ENCODE measurements around the gene EPHB1.
"Not testable (repeated sequence)": the region's sequence is repeated elsewhere in the genome, so short reads cannot be mapped to it uniquely, and the experiment has no call there.

Gene EPHB1

GRCh38 chr3:135012101-135012500, 217.0 kb downstream of the EPHB1 start:
- no peak for DNase-seq

- no peak for DNase-seq
Measured at GRCh38 chr3:135013206-135013605, 218.1 kb downstream of the EPHB1 start.

DNA sequence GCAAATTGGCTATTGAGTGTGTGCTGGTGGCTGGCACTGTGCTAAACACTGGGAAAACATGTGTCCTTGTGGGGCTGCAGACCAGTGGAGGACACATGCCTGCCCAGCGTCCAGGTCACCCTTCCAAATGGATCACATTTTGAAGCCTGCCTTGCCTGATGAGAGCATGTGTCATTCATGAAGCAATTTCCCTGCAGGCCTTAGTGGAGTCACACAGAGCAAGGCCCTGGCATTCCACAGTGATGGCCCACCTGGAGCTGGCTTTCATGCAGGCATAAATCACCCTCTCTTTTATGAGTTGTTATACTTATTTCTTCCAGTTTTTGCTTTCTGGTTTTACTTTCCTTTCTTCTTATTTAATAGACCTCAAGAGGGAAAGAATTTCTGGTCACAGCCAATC, 219.5 kb downstream of the EPHB1 start:
- DNase-seq, result no peak

GRCh38 chr3:135017003-135017893, 222.2 kb downstream of the EPHB1 start:
- peak; percentile 84 for DNase-seq

DNA sequence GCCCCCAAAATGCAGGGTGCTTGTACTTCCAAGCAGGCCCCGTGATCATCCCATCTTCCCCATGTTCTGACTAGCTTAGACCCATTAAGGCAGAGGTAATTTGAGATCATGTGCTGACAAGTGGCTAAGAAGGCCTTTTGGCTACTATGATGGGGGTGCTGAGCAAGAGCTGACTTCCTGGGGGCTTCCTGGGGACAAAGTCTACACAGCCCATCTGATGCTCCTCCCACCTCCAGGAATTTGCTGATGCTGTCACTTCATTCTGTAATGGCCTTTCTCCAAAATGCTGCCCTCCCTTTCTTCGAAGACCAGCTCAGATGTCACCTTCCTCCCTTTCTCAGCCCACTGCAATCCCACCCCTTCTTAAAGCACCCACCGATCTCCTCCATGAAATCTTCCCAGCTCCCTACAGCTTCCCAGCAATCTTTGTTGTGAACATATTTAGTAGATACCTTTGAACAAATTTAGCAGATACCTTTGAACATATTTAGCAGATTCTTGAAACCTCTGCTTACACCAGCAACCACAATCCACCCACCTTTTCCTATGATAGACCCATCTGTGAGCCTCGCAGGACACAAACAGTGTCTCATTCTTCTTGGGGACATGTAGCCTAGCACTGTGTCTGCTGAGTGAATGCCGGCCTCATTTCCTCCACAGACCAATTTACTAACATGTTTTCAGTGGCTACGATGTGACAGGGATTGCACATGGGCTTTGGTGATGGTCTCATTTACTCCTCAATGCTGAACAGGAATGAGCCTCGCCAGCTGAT, 223.3 kb downstream of the EPHB1 start:
- no peak for DNase-seq

GRCh38 chr3:135020181-135020580, 225.1 kb downstream of the EPHB1 start:
- DNase-seq, result no peak

DNA sequence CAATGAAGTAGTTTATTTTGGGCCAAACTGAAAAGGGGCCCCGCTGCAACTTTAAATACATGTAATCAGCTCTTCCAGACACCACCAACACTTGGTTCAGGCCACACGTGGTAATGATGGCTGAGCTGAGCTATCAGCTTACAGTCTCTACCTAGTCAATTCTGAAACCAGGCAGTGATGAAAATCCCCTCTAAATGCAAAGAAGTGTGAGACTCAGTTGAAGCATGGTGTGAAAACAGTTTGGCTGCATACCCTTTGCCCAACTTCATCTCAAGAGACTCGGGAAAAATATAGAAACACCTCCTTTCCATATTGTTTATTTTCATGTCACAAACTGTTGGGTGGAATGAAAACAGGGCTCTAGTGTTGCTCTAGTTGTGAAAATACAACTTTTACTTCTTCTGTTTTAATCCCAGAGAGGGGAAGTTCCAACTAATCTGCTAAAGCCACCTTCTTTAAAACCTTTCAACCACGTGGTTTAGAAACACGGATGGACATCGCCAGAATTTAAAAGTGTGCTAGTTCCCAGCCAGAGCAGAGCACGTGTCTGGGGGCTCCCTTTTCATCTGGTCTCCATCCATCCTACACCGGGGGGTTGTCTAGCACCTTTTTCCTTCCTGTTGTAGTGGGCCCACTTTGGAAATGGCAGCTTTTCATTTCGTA, 229.1 kb downstream of the EPHB1 start:
- no peak for DNase-seq

GRCh38 chr3:135030768-135031615, 235.9 kb downstream of the EPHB1 start:
- not testable (repeated sequence) for DNase-seq

DNA sequence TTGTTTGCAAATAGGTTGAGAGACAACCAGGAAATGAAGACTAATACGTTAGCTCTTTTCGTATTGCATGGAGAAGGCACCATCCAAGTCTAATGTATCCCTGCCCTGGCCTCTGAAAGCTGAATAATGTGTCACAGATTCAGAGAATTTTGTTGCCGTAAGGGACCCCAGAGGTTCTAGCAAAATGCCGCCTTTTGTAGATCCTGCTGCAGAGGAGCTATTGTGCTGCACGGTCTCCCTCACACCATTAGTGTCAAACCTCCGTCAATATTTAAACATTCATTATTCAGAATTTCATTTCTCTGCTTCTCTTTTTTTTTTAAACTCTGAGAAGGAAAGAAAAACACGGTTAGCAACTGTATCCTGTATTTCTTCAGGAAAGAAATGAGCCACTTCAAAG, 238.7 kb downstream of the EPHB1 start:
- no peak for DNase-seq

DNA sequence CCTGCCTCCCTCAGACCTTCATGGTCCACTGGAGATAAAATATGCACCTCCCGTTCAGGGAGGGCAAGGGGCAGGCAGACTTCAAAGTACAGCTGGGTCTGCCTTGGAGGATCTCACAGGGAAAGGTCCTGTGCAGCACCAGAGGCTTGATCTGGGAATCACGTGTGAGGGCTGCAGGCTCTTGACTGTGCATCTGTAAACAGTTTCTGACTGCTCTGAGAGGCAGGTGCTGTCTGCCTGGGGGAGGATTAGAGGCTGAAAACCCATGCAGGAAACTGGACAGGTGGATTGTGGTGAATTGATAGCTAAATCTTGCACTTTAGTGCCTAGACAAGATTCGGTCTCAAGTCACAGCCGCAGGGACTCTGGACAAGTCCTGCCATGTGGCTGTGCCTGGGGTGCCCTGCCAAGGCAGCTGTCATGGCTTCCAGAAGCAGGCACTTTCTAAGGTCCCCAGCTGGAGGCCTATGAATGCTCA, 239.3 kb downstream of the EPHB1 start:
- DNase-seq, result peak; percentile 78

DNA sequence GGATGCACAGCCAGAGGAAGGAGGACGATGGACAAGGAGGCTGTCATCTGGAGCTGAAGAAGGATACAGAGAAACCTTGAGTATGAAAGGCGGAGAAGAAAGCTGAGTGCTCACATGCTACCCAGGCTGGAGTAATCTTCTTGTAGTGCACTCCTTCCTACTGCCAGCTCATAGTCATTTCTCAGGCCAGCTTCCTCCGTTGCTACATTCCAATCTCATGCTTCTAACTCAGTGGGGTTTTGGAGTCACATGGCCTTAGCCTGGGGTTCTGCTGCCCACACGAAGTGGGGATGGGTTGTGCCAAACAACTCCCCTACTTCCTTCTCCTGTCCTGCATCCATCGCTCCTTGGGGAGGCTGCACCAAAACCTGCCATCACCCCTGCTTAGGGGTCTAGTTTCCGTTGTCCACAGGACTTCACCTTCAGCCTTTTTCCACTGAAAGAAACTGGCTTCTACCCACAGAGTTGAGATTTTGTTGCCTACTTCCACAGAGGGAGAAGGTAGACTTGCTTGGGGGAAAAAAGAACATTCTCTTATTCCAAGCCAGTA, 239.9 kb downstream of the EPHB1 start:
- DNase-seq, result no peak

DNA sequence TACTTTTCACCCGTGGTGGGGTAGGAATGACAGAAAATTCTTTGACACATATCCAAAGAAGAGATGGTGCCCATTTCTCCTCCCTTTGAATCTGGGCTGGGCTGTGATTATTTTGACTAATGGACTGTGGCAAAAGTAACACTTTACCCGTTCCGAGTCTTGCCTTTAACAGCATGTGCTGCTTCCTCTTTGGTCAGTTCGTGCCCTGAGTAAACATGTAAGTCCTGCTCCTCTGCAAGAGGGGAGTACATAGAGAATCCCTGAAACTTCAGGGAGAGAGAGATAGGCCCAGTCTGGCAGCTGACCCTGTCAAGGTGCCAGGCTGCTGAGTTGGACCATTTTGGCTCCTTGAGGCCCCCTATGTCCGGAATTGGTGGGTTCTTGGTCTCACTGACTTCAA, 243.1 kb downstream of the EPHB1 start:
- DNase-seq, result no peak

GRCh38 chr3:135039536-135039935, 244.5 kb downstream of the EPHB1 start:
- DNase-seq, result not testable (repeated sequence)

DNA sequence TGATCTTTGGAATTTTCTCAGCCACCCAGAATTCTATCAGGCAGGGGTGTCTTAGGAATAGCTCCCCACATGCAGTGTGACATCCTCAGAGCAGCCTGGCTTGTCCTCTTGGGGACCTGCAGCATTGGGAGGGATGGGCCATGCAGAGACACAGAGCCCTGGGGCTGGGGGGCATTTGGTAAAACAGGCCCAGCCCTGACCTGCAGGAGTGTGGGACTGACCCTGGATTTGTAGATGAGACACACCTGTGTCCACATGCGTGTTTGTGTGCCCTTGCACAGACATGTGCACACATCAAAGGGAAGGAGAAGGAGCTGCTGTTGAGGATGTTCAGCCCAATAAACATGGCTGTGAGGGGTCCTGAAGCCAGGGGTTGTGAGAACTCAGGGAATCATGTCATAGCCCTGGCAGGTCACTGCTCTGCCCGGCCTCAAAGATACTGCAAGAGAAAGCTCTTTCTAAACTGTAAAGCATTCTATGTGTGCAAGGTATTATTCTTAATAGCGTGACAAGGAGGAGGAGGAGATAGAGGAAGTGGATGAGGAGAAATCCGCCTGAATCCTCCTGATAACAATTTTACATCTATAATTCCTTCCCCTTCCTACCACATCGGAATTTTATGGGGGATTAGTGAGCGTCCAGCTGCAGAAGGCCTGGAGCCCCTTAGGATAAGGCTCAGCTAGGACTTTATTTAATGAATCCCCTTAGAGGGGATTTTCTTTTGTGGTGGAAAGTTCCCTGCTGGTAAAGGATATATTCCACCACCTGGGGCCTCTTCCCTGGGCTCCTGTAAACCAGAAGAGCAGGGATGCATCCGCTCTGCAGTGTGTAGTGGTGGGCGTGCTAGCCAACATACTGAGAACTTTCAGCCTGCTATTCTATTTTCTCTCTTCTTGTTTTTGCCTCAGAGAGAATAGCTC, 245.5 kb downstream of the EPHB1 start:
- DNase-seq, result no peak

GRCh38 chr3:135041601-135042000, 246.5 kb downstream of the EPHB1 start:
- no peak for DNase-seq

DNA sequence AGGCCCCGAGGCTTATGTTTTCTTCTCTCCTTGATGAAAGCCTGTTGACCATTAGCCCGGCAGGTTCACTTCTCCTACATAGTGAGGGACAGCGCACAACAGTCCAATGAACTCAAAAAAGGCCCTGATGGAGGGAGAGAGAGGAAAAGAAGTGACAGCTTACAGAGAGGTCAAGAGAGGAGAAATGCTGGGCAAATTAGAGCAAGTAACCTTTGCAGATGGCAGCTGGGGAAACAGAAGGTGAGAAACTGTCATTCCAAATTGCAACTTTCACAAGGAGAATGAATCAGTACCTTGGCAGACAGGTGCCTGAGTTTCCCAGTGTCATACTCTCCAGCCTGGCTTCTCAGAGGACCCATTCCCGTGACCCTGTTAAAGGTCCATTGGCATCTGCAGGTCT, 252.0 kb downstream of the EPHB1 start:
- no peak for DNase-seq

DNA sequence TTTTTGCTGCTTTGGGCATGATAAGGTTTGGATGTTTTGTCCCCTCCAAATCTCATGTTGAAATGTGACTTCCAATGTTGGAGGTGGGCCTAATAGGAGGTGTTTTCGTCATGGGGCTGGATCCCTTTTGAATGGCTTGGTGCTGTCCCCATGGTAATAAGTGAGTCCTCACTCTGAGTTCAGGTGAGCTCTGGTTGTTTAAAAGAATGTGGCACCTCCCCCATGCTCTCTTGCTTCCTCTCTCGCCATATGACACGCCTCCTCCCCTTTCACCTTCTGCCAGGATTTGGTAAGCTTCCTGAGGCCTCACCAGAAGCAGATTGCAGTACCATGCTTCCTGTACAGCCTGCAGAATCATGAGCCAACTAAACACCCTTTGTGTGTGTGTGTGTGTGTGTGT, 255.5 kb downstream of the EPHB1 start:
- no peak for DNase-seq

DNA sequence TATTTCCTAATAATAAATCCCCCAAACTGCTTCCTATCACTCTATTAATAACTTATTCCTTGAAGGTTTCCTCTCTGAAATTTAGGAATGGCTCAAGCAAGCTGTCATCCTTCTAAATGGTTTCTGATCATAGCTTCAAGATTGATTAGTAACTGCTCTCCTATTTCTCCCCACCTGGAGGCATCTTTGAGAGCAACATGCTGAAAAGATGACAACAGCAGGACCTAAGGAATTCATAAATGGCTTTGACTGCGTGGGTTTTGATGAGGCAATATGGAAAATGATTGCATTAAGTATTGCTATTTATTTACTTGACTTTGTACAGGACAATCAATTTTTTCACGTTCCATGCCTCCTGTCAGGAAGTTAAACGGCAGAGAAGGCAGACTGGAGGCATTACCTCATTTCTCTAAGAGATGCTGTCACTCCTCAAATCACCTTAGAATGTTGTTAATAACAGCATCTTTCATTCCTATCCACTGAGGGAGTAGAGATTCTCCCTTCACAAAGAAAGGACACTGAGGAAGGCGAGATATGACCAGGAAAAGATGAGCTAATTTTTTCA, 256.4 kb downstream of the EPHB1 start:
- no peak for DNase-seq

GRCh38 chr3:135055449-135055848, 260.4 kb downstream of the EPHB1 start:
- DNase-seq, result no peak

GRCh38 chr3:135056084-135056730, 261.1 kb downstream of the EPHB1 start:
- DNase-seq, result peak; percentile 16

Measured in NCI-H2107 (cell line).